K562 (cell line): ENCODE measurements around the gene HHIPL1.

ENCODE experiments used
- CTCF ChIP-seq, 3 experiments: IDR thresholded peaks in 2 of 3; conservative IDR thresholded peaks in 1 of 3; 2 replicates each; pipeline ENCODE4 v1.5.1; 2011 to 2012; ENCODE audit warnings: low read length in 3 of 3, mild to moderate bottlenecking in 3 of 3, control low read depth in 2 of 3, improper control_type of control experiment in 1 of 3, inconsistent platforms in 1 of 3, low read depth in 1 of 3, mixed read lengths in 1 of 3, moderate library complexity in 1 of 3; ENCODE audit not compliant: insufficient read depth in 2 of 3
- HOXB6 ChIP-seq: fragments of 250-450 bp; sonication (Bioruptor Pico); IDR thresholded peaks from 2 replicates; pipeline ENCODE4 v1.5.1; 2022; ENCODE audit warnings: mild to moderate bottlenecking, borderline replicate concordance
- POLR2AphosphoS5 ChIP-seq: IDR thresholded peaks from 2 replicates; pipeline ENCODE4 v1.6.1; 2011; ENCODE audit warnings: mild to moderate bottlenecking, low read depth, low read length, moderate library complexity; ENCODE audit not compliant: control insufficient read depth, insufficient read depth
- SAP30 ChIP-seq: fragments of 200-600 bp; sonication (generic); IDR thresholded peaks from 2 replicates; pipeline ENCODE4 v1.6.1; 2012; ENCODE audit warnings: borderline replicate concordance, low read depth, mild to moderate bottlenecking, moderate library complexity, low read length, control low read depth, inconsistent platforms; ENCODE audit not compliant: insufficient read depth, poor library complexity, severe bottlenecking
- SETDB1 ChIP-seq: IDR thresholded peaks from one replicate; pipeline ENCODE4 v1.6.1; 2012; ENCODE audit warnings: low read length, control low read depth, inconsistent platforms
- SRSF3 ChIP-seq: fragments of 200-400 bp; formaldehyde crosslinking; IDR thresholded peaks from 2 replicates; pipeline ENCODE4 v1.6.1; 2016; ENCODE audit warnings: mild to moderate bottlenecking, low read length, moderate library complexity; ENCODE audit not compliant: insufficient read depth
- STAG1 ChIP-seq: sonication (generic); formaldehyde crosslinking; IDR thresholded peaks from 2 replicates; pipeline ENCODE4 v1.5.0; 2020; ENCODE audit warnings: missing genetic modification reagents, borderline replicate concordance
- TAF1 ChIP-seq: IDR thresholded peaks from 2 replicates; pipeline ENCODE4 v1.6.1; 2011; ENCODE audit warnings: mild to moderate bottlenecking, low read length, moderate library complexity; ENCODE audit not compliant: insufficient read depth, control insufficient read depth, severe bottlenecking; ENCODE audit errors: extremely low read depth
- XRCC3 ChIP-seq: fragments of 450-650 bp; IDR thresholded peaks from 2 replicates; pipeline ENCODE4 v1.6.1; 2017; ENCODE audit warnings: mild to moderate bottlenecking, moderate library complexity
- ZNF609 ChIP-seq: sonication (generic); formaldehyde crosslinking; IDR thresholded peaks from 2 replicates; pipeline ENCODE4 v1.8.1; 2023; ENCODE audit warnings: missing genetic modification reagents, mild to moderate bottlenecking, borderline replicate concordance

GRCh38 chr14:99688629-99689028, 43.7 kb downstream of the HHIPL1 start:
- no peak for TF ChIP-seq SAP30
- no peak for TF ChIP-seq ZNF609 (CRISPR knock-in tag)
- no peak for TF ChIP-seq SETDB1
- TF ChIP-seq TAF1, result no peak
- TF ChIP-seq CTCF (IDR thresholded peaks at IDR 0.05 in 2 of 3, conservative IDR thresholded peaks at IDR 0.05 in 1 of 3; ENCODE audit: insufficient read depth in 2 of 3, low read depth in 1 of 3, low read length in 3 of 3), result no peak
- no peak for TF ChIP-seq XRCC3
- TF ChIP-seq STAG1, result no peak
- TF ChIP-seq HOXB6 (CRISPR knock-in tag), result no peak
- TF ChIP-seq POLR2AphosphoS5, result no peak
- no peak for TF ChIP-seq SRSF3
